Endothelial cell of umbilical vein (primary cell): ENCODE measurements around the gene TRAP1. TPM values are rescaled to one million over a fixed set of nuclear protein-coding genes. Genes with fewer than 3 reads are reported as not detected.

ENCODE experiments used
- BruUV-seq: library from RNA; stranded (reverse); fragments of 400-500 nt; replicated peaks from 2 replicates; lab custom pipeline; 2021; lab: Mats Ljungman, UMichigan
- CTCF ChIA-PET: fragments of 300-600, 350-600 bp; sonication (Branson Sonifier 250); formaldehyde crosslinking; loops from one replicate; lab custom pipeline; 2021; ENCODE audit warnings: antibody characterized with exemption, inconsistent platforms; lab: Charles Lee
- POLR2A ChIA-PET: fragments of 300-600, 350-600 bp; sonication (Branson Sonifier 250); formaldehyde crosslinking; loops from one replicate; lab custom pipeline; 2021; ENCODE audit warnings: antibody characterized with exemption, inconsistent platforms; lab: Charles Lee
- DNase-seq: peaks from one replicate; pipeline ENCODE4 v3.0.0-alpha.2; 2011; ENCODE audit warnings: low read depth, low spot score
- FAIRE-seq: peaks from 2 replicates; lab custom pipeline; 2011; peaks lifted over from hg19 to GRCh38; lab: Jason Lieb, UNC
- H2AFZ ChIP-seq: 2 replicates; pipeline ENCODE4 v1.6.0; 2012; ENCODE audit warnings: low read depth, low read length, control low read depth, inconsistent platforms
- H3K27ac ChIP-seq: 2 replicates; pipeline ENCODE4 v1.5.1; 2011; ENCODE audit warnings: low read depth, mild to moderate bottlenecking, control low read depth, low read length, moderate library complexity; ENCODE audit not compliant: insufficient read depth
- H3K27me3 ChIP-seq, 2 experiments: 2 replicates each; pipeline versions ENCODE4 v1.6.0 to v1.6.1; 2011; ENCODE audit warnings: low read length in 2 of 2, mixed read lengths in 1 of 2; ENCODE audit not compliant: control insufficient read depth in 2 of 2, insufficient read depth in 2 of 2
- H3K36me3 ChIP-seq, 2 experiments: 2 replicates in 1 of 2; 3 replicates in 1 of 2; pipeline ENCODE4 v1.5.1; 2011; ENCODE audit warnings: low read length in 2 of 2, mild to moderate bottlenecking in 1 of 2, moderate library complexity in 1 of 2; ENCODE audit not compliant: control insufficient read depth in 2 of 2, insufficient read depth in 2 of 2; ENCODE audit errors: extremely low read depth in 1 of 2
- H3K4me1 ChIP-seq: 3 replicates; pipeline ENCODE4 v1.5.1; 2011; ENCODE audit warnings: mild to moderate bottlenecking, low read length; ENCODE audit not compliant: control insufficient read depth, insufficient read depth; ENCODE audit errors: extremely low read depth
- H3K4me2 ChIP-seq: 2 replicates; pipeline ENCODE4 v1.6.1; 2011; ENCODE audit warnings: low read length, control low read depth, mixed read lengths; ENCODE audit not compliant: insufficient read depth
- H3K4me3 ChIP-seq, 3 experiments: fragments of 200-600 bp in 1 of 3; sonication (generic), shearing (Covaris generic) in 1 of 3; replicated peaks in 1 of 3; 2 replicates each; pipeline ENCODE4 v1.5.1; 2011 to 2016; ENCODE audit warnings: control low read depth in 3 of 3, low read length in 3 of 3, mild to moderate bottlenecking in 2 of 3, inconsistent platforms in 1 of 3, low read depth in 1 of 3, moderate library complexity in 1 of 3; ENCODE audit not compliant: insufficient read depth in 1 of 3
- H3K79me2 ChIP-seq: 2 replicates; pipeline ENCODE4 v1.6.0; 2012; ENCODE audit warnings: low read length, inconsistent platforms; ENCODE audit not compliant: control insufficient read depth, insufficient read depth
- H3K9ac ChIP-seq: replicated peaks from 2 replicates; pipeline ENCODE3; 2011; ENCODE audit warnings: low read length, control low read depth; ENCODE audit not compliant: insufficient read depth; ENCODE audit errors: extremely low read depth
- H3K9me1 ChIP-seq: replicated peaks from 3 replicates; pipeline ENCODE4 v1.6.0; 2011; ENCODE audit warnings: mild to moderate bottlenecking, low read length; ENCODE audit not compliant: control insufficient read depth, insufficient read depth; ENCODE audit errors: extremely low read depth
- H3K9me3 ChIP-seq: replicated peaks from 2 replicates; pipeline ENCODE4 v1.5.1; 2012; ENCODE audit warnings: low read length, inconsistent platforms; ENCODE audit not compliant: control insufficient read depth, insufficient read depth
- H4K20me1 ChIP-seq: replicated peaks from 2 replicates; pipeline ENCODE3; 2011; ENCODE audit warnings: mild to moderate bottlenecking, low read length; ENCODE audit not compliant: control insufficient read depth, insufficient read depth; ENCODE audit errors: extremely low read depth
- EZH2 ChIP-seq: IDR thresholded peaks from 2 replicates; pipeline ENCODE4 v1.6.1; 2012; ENCODE audit warnings: borderline replicate concordance, low read depth, mild to moderate bottlenecking, moderate library complexity, low read length, inconsistent platforms; ENCODE audit not compliant: severe bottlenecking
- FOS ChIP-seq: IDR thresholded peaks from 2 replicates; pipeline ENCODE4 v1.6.1; 2011; ENCODE audit warnings: mild to moderate bottlenecking, low read length, moderate library complexity, borderline replicate concordance; ENCODE audit not compliant: insufficient read depth
- GATA2 ChIP-seq: IDR thresholded peaks from 2 replicates; pipeline ENCODE4 v1.7.0; 2011; ENCODE audit warnings: low read depth, mild to moderate bottlenecking, moderate library complexity, mixed read lengths, low read length; ENCODE audit not compliant: insufficient read length, insufficient read depth
- JUN ChIP-seq: IDR thresholded peaks from 2 replicates; pipeline ENCODE4 v1.6.1; 2011; ENCODE audit warnings: borderline replicate concordance, low read depth; ENCODE audit not compliant: insufficient read length, insufficient read depth
- MYC ChIP-seq: IDR thresholded peaks from one replicate; pipeline ENCODE4 v1.6.1; 2011; ENCODE audit warnings: mild to moderate bottlenecking, low read depth, low read length
- POLR2A ChIP-seq: IDR thresholded peaks from 2 replicates; pipeline ENCODE4 v1.6.1; 2012; ENCODE audit warnings: low read depth, mild to moderate bottlenecking, control low read depth, low read length
- POLR2AphosphoS5 ChIP-seq: IDR thresholded peaks from 2 replicates; pipeline ENCODE4 v1.6.1; 2012; ENCODE audit warnings: low read depth, mild to moderate bottlenecking, control low read depth, low read length, moderate library complexity; ENCODE audit not compliant: insufficient read depth
- dilution Hi-C: fragments of 300-500 bp; cut with MboI; formaldehyde crosslinking; loops from one replicate; pipeline ENCODE4 v1.15.0; 2019; ENCODE audit warnings: low sequenced_read_pairs; ENCODE audit not compliant: extremely low pct_ligation_motif_present
- intact Hi-C: fragments of 100-400 bp; cut with micrococcal nuclease; formaldehyde crosslinking; loops from one replicate; pipeline ENCODE4 v1.10.0; 2022
- polyA plus RNA-seq, 4 experiments: library from polyadenylated mRNA; depleted of rRNA in 3 of 4; stranded (reverse) in 3 of 4; unstranded in 1 of 4; fragments of >200 nt; gene quantifications; 2 replicates each; pipeline versions ENCODE4 v1.2.1 to v1.2.3, GENCODE V29; 2011 to 2012; ENCODE audit warnings: missing spikeins in 1 of 4
- total RNA-seq: library from RNA; stranded (reverse); gene quantifications from 2 replicates; pipeline ENCODE4 v1.2.3, GENCODE V29; 2021
- TF ChIP-seq, protein P1 (sequence below), 2 donors: IDR thresholded peaks; 1 replicate in 1 of 2; 2 replicates in 1 of 2; pipeline ENCODE4 v1.5.1; 2011; ENCODE audit warnings: low read length in 2 of 2, mild to moderate bottlenecking in 2 of 2, moderate library complexity in 2 of 2, control low read depth in 1 of 2, inconsistent platforms in 1 of 2, low read depth in 1 of 2; ENCODE audit not compliant: insufficient read depth in 1 of 2; ENCODE audit errors: extremely low read depth in 1 of 2
- TF ChIP-seq, protein P2 (sequence below): IDR thresholded peaks from 2 replicates; pipeline ENCODE4 v1.6.1; 2011; ENCODE audit not compliant: insufficient read depth, insufficient read length

TRAP1 gene
- total and polyA plus RNA-seq, 2 donors (not counting 3 experiments of a cell fraction or from before 2014, with no cell fraction given): 95.6 to 102 TPM

DNA sequence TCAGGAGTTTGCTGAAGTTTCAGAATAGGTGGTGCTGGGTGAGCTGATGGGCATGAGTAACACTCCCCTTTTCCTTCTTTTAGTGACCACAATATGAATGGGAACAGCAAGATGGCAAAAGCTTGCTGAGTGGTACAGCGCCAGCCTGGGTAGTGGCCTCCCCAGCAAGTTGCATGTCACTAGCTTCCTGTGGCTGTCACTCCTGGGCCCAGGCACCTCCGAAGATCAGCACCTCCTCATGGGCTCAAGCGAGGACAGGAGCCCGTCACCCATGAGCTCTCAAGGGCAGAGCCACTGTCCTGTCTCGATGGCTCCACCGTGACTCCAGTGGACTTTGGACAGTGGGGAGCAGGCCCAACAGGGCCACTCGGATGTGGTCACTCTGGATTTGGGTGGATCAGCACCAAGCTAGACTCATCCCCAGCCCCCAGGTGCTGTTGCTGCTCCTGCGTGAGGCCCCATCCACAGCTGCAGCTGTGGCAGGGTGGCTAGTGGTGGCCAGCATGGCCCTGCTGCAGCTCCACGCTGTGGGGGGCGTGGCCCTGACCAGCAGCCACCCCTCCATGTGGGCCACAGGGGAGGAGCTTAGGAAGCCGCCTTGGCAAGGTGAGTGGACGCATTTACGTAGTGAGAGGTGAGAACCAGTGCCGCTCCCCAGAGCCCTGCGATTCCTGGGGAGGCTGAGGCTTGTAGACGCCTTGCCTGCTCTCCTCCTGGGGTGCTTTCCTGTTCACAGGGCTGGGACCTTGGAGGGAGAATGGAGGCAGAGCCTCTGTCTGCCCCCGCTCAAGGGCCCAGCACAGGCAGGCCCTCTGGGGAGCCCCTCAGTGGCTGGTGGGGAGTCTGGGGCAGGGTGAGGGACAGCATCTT, 76.5 kb downstream of the TRAP1 start:
- Histone ChIP-seq H3K27ac (no peak overlapping the region), H4K20me1 (no peaks in the 10 kb centered on the region), H3K79me2 (no peaks in the 10 kb centered on the region), H3K9me3 (no peaks in the 10 kb centered on the region), H3K9ac (no peak overlapping the region), H3K9me1 (no peaks in the 10 kb centered on the region), H3K4me1 (peaks cover 10% of the 10 kb centered on the region), H3K27me3 (no peaks in the 10 kb centered on the region), H3K36me3 (peaks cover 0 to 2% of the 10 kb centered on the region in 2 experiments), H3K4me2 (no peak overlapping the region), H3K4me3 (no peak overlapping the region), H2AFZ (no peak overlapping the region)
- CTCF ChIA-PET: interaction anchor here (1.3 kb wide), 1 partner anchor 13 kb away, joined by 4 read pairs; no protein-coding TSS in a partner anchor
- DNase-seq (no peak), FAIRE-seq (no peak)
- intact Hi-C loops: no loop called here
- BruUV-seq: no TSS peak
- POLR2A ChIA-PET: no interaction called here
- TF ChIP-seq EZH2: no peak
- dilution Hi-C loops: no loop called here

DNA sequence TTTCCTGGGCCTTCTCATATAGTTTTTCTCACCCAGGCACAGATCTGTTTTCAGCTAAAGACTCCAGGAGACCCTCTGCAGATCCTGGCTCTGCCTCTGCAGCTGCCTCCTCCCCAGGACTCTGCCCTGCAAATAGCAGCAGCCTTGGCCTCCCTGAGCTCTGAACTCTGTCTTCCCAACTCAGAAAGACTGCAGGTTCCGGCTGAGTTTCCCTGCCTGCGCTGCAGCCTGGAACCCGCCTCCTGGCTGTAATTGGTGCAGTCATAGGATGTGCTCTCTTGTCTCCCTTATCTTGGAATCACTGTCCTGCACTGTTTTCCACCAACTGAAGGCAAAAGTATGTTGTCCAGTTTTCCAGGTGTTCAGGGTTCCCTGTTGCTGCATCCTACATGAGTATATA, 77.1 kb downstream of the TRAP1 start:
- H3K79me2 ChIP-seq: no peaks in the 10 kb centered on the region
- DNase-seq (no peak), FAIRE-seq (no peak)
- intact Hi-C loops (no loop called here), dilution Hi-C loops (no loop called here)
- TF ChIP-seq GATA2 (no peak), JUN (no peak), POLR2AphosphoS5 (no peak), MYC (no peak), FOS (no peak), EZH2 (no peak), POLR2A (no peak)
- TF ChIP-seq, protein P1, sequence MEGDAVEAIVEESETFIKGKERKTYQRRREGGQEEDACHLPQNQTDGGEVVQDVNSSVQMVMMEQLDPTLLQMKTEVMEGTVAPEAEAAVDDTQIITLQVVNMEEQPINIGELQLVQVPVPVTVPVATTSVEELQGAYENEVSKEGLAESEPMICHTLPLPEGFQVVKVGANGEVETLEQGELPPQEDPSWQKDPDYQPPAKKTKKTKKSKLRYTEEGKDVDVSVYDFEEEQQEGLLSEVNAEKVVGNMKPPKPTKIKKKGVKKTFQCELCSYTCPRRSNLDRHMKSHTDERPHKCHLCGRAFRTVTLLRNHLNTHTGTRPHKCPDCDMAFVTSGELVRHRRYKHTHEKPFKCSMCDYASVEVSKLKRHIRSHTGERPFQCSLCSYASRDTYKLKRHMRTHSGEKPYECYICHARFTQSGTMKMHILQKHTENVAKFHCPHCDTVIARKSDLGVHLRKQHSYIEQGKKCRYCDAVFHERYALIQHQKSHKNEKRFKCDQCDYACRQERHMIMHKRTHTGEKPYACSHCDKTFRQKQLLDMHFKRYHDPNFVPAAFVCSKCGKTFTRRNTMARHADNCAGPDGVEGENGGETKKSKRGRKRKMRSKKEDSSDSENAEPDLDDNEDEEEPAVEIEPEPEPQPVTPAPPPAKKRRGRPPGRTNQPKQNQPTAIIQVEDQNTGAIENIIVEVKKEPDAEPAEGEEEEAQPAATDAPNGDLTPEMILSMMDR (IDR thresholded peaks at IDR 0.05; ENCODE audit: extremely low read depth in 1 of 2, insufficient read depth in 1 of 2, low read depth in 1 of 2, low read length in 2 of 2): no peak
- TF ChIP-seq, protein P2, sequence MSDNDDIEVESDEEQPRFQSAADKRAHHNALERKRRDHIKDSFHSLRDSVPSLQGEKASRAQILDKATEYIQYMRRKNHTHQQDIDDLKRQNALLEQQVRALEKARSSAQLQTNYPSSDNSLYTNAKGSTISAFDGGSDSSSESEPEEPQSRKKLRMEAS: no peak
- H3K9ac ChIP-seq: no peak overlapping the region
- no peaks in the 10 kb centered on the region for H4K20me1 ChIP-seq
- no peaks in the 10 kb centered on the region for H3K27me3 ChIP-seq
- no peaks in the 10 kb centered on the region for H3K9me3 ChIP-seq
- no TSS peak for BruUV-seq
- H3K4me1 ChIP-seq: peaks cover 7% of the 10 kb centered on the region
- H3K4me3 ChIP-seq: no peak overlapping the region
- H3K9me1 ChIP-seq: no peaks in the 10 kb centered on the region
- POLR2A ChIA-PET: no interaction called here
- no peak overlapping the region for H3K27ac ChIP-seq
- CTCF ChIA-PET: interaction anchor here (1.3 kb wide), 1 partner anchor 14 kb away, joined by 4 read pairs; no protein-coding TSS in a partner anchor
- H3K4me2 ChIP-seq: no peak overlapping the region
- H2AFZ ChIP-seq: no peak overlapping the region
- peaks cover 0 to 2% of the 10 kb centered on the region in 2 experiments for H3K36me3 ChIP-seq
